BJ (cell line): ENCODE measurements around the gene PHACTR4. TPM values are rescaled to one million over a fixed set of nuclear protein-coding genes. Genes with fewer than 3 reads are reported as not detected.

Experiments
- CTCF ChIA-PET: fragments of 350-600 bp; formaldehyde crosslinking; extraction: SDS; loops from one replicate; lab custom pipeline; 2021; ENCODE audit warnings: antibody characterized with exemption, inconsistent platforms; lab: Yijun Ruan, JAX
- POLR2A ChIA-PET: fragments of 300-600 bp; sonication (Branson Sonifier 250); formaldehyde crosslinking; extraction: SDS; loops from one replicate; lab custom pipeline; 2021; ENCODE audit warnings: antibody characterized with exemption; lab: Charles Lee
- DNase-seq: peaks from one replicate; pipeline ENCODE4 v3.0.0-alpha.2; 2011; ENCODE audit warnings: low read depth
- H3K27me3 ChIP-seq: 2 replicates; pipeline ENCODE4 v1.6.0; 2011; ENCODE audit warnings: low read length; ENCODE audit not compliant: control insufficient read depth, insufficient read depth
- H3K36me3 ChIP-seq: 2 replicates; pipeline ENCODE4 v1.5.1; 2011; ENCODE audit warnings: low read length; ENCODE audit not compliant: control insufficient read depth, insufficient read depth
- H3K4me3 ChIP-seq: 2 replicates; pipeline ENCODE4 v1.5.1; 2011; ENCODE audit warnings: low read depth, mild to moderate bottlenecking, control low read depth, low read length
- CTCF ChIP-seq: IDR thresholded peaks from 2 replicates; pipeline ENCODE4 v1.5.1; 2011; ENCODE audit warnings: low read depth, mild to moderate bottlenecking, control low read depth, inconsistent platforms, low read length, moderate library complexity; ENCODE audit not compliant: insufficient read depth
- polyA plus RNA-seq: library from polyadenylated mRNA; depleted of rRNA; stranded (reverse); fragments of >200 nt; gene quantifications from 2 replicates; pipeline ENCODE4 v1.2.3, GENCODE V29; 2011

The PHACTR4 gene
- polyA plus RNA-seq, 1 experiment: 5.2 TPM

GRCh38 chr1:28328228-28328648 is 41.3 kb upstream of the PHACTR4 start:
- CTCF ChIA-PET: interaction anchor here (1.0 to 2.5 kb wide), 5 partner anchors 14 to 189 kb away, joined by 3 to 7 read pairs (median 4); no protein-coding TSS in a partner anchor
- H3K27me3 ChIP-seq: no peaks in the 10 kb centered on the region
- peaks cover 7% of the 10 kb centered on the region for H3K36me3 ChIP-seq
- peak overlapping the region; percentile 71 for H3K4me3 ChIP-seq
- POLR2A ChIA-PET: interaction anchor here (0.8 to 1.0 kb wide), 5 partner anchors 14 to 253 kb away, joined by 3 to 5 read pairs (median 3); partner anchors contain the start of gene ATP5IF1
- no peak for TF ChIP-seq CTCF
- DNase-seq: no peak

- Histone ChIP-seq H3K36me3 (peaks cover 10% of the 10 kb centered on the region), H3K27me3 (no peaks in the 10 kb centered on the region), H3K4me3 (peak overlapping the region; percentile 71)
- POLR2A ChIA-PET: interaction anchor here (0.6 to 1.0 kb wide), 6 partner anchors 16 to 561 kb away, joined by 3 to 12 read pairs (median 3); no protein-coding TSS in a partner anchor
- 0 out of 2 replicates have a peak, but pooled peaks have one; percentile 3 for TF ChIP-seq CTCF
- CTCF ChIA-PET: interaction anchor here (0.6 to 1.4 kb wide), 4 partner anchors 19 to 187 kb away, joined by 3 to 6 read pairs (median 4); no protein-coding TSS in a partner anchor
- DNase-seq: no peak
Observed at GRCh38 chr1:28329395-28330153, 40.0 kb upstream of the PHACTR4 start.

GRCh38 chr1:28338897-28339296 is 30.6 kb upstream of the PHACTR4 start:
- POLR2A ChIA-PET: no interaction called here

GRCh38 chr1:28339551-28339950 is 30.0 kb upstream of the PHACTR4 start:
- Histone ChIP-seq H3K27me3 (no peaks in the 10 kb centered on the region), H3K4me3 (no peak overlapping the region), H3K36me3 (peaks cover 2% of the 10 kb centered on the region)
- ChIA-PET POLR2A (no interaction called here), CTCF (no interaction called here)
- TF ChIP-seq CTCF: no peak
- DNase-seq: no peak

More at GRCh38 chr1:28338897-28339296, 30.6 kb upstream of the PHACTR4 start:
- H3K36me3 ChIP-seq: peaks cover 5% of the 10 kb centered on the region
- CTCF ChIA-PET: no interaction called here
- DNase-seq: no peak
- TF ChIP-seq CTCF: no peak
- H3K4me3 ChIP-seq: no peak overlapping the region
- H3K27me3 ChIP-seq: no peaks in the 10 kb centered on the region

GRCh38 chr1:28340221-28340974 is 29.1 kb upstream of the PHACTR4 start:
- no peak for TF ChIP-seq CTCF
- Histone ChIP-seq H3K36me3 (no peaks in the 10 kb centered on the region), H3K4me3 (no peak overlapping the region), H3K27me3 (no peaks in the 10 kb centered on the region)
- ChIA-PET CTCF (no interaction called here), POLR2A (no interaction called here)
- DNase-seq: no peak
